NCI-H2107 (cell line): ENCODE data around the gene BRAF.
A peak's percentile ranks its signal among the peaks of the same experiment; 100 is the strongest.
"Not testable (repeated sequence)": the region's sequence is repeated elsewhere in the genome, so short reads cannot be mapped to it uniquely, and the experiment has no call there.

ENCODE experiments used
- DNase-seq: peaks from one replicate; lab custom pipeline; 2025; lab: John Stamatoyannopoulos, UW

BRAF gene

GRCh38 chr7:140924821-140925421, at the start of gene BRAF:
BRAF (minus strand) TSS chr7:140924929; CDS start chr7:140924703, 226 bp downstream.
- peak; percentile 94 for DNase-seq

DNA sequence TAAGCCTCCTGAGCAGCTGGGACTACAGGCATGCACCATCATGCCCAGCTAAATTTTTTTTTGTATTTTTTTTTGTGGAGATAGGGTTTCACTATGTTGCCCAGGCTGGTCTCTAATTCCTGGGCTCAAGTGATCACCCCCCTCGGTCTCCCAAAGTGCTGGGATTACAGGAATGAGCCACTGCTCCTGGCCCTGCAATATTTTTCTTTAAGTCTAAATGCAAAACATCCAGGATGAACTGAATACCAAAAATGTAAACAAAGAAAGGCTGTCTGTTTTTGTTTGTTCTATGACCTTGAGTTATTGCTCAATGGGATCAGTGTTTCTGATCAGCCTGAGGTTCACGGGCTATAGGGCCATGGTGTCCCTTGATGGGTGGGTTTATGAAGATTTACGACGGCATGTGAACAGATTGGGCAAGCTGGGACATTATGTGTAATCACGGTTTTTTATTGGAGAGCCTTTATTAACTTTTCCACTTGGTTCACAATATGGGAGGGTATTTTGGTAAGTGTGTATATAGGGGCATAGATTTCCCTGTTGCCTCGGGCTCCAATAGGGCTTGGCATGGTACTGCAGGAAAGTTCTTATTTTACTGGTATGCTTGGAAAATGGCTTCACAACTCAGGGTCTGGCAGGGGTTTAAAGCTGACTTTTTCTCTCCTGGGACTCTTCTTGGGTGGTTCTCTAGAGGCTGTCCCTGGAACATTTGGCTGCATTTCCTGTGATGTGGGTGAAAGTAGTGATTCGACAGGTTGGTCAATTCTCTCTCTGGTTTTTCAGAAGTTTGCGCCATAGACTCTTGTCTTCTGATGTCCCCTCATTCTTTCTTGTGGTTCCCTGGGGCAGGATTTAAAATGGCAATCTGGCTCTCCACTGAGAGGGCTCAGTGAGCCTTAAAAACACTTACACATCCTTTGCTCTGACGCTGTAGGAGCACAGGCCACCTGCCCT, 48.4 kb upstream of the BRAF start:
- no peak for DNase-seq

DNA sequence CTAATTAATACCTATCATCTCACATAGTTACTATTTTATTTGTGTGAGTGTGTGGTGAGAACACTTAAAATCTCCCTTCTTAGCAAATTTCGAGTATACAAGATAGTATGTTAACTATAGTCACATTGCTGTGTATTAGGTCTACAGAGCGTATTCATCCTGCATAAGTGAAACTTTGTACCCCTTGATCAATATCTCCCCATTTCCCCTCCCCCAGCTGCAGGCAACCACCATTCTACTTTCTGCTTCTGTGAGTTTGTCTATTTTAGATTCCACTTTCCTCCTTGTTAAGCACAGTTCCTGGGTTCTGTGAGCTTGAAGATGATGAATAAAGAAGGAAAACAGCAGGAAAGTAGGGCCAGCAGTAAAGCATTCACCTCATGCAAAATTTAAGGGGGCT, 47.6 kb upstream of the BRAF start:
- DNase-seq, result no peak

- no peak for DNase-seq
Observed at GRCh38 chr7:140967438-140967837, 42.7 kb upstream of the BRAF start.

GRCh38 chr7:140966561-140967233, 42.0 kb upstream of the BRAF start:
- no peak for DNase-seq

- DNase-seq, result no peak
Observed at GRCh38 chr7:140961117-140961516, 36.4 kb upstream of the BRAF start.

DNA sequence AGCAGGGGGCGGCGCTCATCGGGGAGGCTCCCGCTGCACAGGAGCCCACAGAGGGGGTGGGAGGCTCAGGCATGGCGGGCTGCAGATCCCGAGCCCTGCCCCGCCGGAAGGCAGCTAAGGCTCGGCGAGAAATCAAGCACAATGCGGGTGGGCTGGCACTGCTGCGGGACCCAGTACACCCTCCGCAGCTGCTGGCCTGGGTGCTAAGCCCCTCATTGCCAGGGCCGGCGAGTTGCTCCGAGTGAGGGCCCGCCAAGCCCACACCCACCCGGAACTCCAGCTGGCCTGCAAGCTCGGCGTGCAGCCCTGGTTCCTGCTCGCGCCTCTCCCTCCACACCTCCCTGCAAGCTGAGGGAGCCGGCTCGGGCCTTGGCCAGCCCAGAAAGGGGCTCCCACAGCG, 32.3 kb upstream of the BRAF start:
- DNase-seq, result not testable (repeated sequence)

GRCh38 chr7:140945940-140946339, 21.2 kb upstream of the BRAF start:
- no peak for DNase-seq

- not testable (repeated sequence) for DNase-seq
Observed at GRCh38 chr7:140942242-140942641, 17.5 kb upstream of the BRAF start.

DNA sequence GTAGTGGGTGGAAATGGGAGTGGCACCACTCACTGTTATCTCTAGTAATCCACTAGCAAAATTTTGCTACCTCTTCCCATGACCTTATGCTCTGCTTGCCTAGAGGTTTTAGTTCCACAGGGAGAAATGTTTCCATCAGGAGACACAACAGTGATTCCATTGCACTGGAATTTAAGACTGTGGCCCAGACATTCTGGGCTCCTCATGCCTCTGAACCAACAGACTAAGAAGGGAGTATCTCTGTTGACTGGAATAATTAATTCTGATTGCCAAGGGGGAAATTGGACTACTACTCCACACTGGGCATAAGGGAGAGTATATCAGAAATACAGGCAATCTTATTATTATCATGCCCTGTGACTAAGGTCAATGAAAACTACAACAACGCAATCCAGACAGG, 16.2 kb upstream of the BRAF start:
- DNase-seq, result no peak

DNA sequence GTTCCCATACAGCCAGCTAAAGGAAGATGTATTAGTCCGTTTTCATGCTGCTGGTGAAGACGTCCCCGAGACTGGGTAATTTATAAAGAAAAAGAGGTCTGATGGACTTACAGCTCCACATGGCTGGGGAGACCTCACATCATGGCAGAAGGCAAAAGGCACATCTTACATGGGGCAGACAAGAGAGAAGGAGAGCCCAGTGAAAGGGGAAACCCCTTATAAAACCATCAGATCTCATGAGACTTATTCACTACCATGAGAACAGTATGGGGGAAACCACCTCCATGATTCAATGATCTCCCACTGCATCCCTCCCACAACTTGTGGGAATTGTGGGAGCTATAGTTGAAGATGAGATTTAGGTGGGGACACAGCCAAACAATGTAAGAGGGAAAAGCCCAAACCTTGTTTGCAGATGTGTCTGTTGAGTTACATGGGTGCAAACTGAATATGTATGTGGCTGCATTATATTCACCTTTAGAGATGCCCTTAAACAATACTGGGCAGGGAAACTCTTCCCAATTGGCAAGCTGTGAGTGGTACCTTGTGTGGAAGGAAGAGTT, 13.1 kb upstream of the BRAF start:
- no peak for DNase-seq

DNA sequence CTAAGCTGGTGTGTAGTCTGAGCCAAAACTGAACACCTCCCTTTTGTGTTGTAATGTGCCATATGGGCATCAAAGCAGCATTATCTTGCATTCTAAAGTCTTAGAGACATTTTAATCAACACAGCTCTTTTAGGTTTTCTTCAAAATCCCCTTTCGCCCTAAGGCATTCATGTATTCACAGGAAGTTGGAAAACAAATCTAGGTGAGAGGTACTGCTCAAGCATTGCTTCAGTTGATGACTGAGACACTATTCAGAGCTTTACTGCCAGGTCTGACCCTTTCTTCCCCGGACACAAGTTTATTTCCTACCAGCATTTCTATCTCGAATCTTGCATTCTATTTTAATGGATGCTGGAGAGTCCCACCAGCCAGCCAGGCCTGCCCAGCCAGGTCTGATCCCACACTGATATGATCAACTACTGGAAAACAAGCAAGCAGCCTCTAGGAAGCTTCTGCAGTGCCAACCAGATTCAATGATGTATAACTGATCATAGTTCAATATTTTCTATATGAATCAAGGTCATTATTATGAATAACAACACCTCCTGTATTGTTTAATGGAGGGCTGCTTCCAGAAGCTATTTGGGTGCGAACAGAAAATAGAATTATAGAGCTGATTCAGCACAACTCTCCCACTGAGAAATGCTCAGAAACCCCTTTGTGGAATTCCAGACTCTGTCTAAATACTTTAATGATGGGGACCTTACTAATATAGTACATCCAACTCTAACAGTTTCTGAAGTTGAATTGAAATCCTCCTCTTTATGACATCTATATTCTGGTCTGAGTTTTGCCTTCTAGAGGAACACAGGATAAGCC, 4.0 kb upstream of the BRAF start:
- DNase-seq, result no peak

- DNase-seq, result not testable (repeated sequence)
Observed at GRCh38 chr7:140927945-140928344, 3.2 kb upstream of the BRAF start.

DNA sequence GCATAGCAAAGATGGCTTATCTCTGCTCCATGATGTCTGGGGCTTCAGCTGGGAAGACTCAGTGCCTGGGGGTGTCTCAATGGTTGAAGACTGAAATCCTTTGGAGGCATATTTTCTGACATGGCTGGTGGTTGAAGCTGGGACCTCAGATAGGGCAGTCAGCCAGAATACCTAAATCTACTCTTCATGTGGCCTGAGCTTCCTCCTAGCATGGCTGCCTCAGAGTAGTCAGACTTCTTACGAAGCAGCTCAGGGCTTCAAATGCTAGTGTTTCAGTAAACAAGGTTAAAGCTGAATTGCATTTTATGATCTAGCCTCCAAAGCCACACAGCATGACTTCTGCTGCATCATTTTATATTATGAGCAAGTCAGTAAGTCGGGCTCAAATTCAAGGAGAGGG, 2.6 kb upstream of the BRAF start:
- no peak for DNase-seq

DNA sequence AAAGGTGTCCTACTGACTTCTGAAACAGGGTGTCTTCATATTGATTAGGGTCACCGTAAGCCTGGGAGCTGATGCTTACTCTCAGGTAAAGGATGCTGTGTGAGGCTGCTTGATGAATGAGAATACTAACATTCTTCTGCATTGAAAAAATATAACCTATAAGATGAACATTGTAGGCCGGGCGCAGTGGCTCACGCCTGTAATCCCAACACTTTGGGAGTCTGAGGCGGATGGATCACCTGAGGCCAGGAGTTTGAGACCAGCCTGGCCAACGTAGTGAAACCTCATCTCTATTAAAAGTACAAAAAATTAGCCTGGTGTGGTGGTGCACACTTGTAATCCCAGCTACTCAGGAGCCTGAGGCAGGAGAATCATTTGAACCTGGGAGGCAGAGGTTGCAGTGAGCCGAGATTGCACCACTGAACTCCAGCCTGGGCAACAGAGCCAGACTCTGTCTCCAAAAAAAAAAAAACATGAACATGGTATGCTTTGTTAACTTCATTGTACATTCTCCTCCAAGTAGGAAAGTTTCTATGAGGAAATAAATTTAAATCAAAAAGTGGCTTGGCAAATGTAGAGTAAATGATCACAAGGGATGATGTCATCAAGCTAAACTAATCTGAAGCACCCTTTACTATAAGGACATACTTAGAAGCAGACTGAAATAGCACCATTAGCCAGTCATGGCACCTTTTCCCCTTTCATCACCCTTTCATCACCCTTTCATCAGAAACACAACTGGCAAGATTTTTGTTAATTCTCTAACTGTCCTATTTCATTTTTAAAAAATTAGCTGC, 1.5 kb upstream of the BRAF start:
- no peak for DNase-seq

DNA sequence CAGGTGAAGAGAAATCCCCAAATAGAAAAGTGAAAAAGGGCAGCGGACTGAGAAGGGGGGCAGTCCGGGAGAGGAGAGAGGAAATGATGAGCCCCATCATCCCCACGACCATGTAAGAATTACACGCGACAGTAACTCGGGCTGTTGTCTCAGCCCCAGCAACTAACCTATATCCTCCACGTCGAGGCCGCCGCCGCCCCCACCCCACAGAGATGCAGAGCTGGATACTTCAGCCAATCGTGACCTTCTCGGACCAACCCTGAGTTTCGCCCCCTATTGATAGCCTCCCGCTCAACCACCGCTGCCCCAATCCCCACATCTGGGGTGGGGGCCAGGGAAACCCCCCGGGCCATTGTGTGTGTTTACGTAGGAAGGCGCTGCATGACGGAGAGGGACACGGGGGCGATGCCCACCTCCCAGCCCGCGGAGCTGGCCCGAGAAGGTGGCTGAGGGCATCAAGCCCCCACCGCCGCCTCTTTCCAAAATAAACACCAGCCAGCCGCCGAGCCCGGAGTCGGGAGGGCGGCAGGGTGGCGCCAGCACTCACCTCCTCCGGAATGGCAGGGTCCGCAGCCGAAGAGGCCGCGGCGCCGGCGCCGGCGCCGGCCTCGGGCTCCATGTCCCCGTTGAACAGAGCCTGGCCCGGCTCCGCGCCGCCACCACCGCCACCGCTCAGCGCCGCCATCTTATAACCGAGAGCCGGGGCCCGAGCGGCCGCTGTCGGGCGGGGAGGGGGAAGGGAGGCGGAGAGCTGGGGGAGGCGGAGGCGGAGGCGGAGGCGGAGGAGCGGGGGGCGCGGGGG, 509 bp downstream of the BRAF start:
- DNase-seq, result peak; percentile 85

DNA sequence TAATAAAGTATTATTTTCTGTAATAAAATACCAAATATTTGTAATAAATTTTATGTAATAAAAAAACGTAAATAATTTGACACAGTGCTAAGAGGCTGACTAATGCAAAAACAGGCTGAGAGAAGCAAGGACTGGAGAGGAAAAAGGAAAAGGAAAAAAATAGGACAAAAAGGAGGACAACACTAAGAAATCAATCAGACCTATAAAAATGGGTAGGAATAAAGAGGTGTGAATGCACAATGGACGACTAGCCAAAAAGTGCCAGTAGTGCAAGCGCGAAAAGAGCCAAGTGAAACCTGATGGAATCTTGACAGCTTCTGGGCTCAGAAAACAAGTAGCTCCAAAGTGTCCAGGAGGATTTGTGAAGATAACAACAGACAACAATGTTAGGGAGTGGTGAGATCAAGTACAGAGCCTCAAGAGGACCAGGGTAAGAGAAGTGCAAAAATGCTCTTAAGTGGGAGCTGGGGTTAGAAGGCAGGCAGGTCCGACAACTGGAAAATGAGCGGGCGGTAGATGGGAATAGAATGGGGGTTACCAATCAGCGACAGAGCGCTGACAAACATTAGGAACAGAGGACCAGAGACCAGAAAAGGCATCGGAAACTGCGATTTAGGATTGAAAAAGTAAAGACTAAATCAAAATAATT, 1.2 kb downstream of the BRAF start:
- no peak for DNase-seq

DNA sequence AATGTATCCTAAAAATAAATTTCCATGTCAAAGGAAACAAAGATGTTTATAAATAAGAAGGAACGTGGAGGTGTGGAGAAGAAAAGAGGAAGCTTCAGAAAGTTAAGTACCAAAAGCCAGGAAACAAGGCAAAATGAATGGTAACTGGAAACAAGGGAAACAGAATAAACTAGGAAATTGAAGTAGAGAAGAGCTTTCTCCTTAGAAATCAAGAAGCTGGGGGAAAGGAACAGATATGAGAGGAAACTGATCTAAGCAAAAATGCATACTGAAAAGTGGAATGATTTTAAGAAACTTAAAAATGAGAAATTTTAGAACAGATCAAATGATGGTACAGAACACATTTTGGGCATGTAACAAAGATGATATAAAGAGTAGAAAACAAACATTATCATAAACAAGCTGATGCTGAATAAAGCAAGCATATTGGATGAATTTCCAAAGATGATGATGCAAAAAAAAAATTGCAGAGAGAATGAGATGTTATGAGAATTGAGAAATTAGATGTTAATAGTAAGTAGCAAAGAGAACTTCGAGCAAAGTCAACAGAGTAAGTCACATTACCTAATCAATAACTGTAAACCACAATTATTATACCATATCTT, 1.9 kb downstream of the BRAF start:
- no peak for DNase-seq

DNA sequence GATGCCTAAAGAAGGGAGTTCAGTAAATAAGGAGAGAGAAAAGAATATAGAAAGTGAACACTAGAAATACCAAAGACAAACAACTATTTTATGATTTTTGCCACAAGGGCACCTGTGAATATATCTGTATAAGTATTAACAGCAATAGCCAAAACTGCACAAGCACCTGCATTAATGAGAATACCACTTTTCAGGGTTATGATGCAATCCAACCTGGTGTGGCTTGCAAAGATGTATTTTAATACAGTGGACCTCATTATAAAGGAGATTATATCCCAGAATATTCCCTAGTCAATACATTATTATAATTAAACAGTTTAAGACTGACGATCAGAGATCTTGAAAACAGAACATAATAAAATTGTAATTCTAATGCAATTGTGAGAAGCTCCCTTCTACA, 4.0 kb downstream of the BRAF start:
- DNase-seq, result no peak
